OCI-LY7 (cell line): ENCODE measurements around the gene DMRTB1. TPM values are rescaled to one million over a fixed set of nuclear protein-coding genes. Genes with fewer than 3 reads are reported as not detected.

Experiments
- BruUV-seq: library from RNA; stranded (reverse); fragments of 400-500 nt; replicated peaks from 2 replicates; lab custom pipeline; 2021; lab: Mats Ljungman, UMichigan
- CTCF ChIA-PET: fragments of 300-600 bp; sonication (Branson Sonifier 250); formaldehyde crosslinking; loops from one replicate; lab custom pipeline; 2022; ENCODE audit warnings: antibody characterized with exemption; ENCODE audit not compliant: unreplicated experiment; lab: Charles Lee
- POLR2A ChIA-PET: fragments of 300-600 bp; sonication (Branson Sonifier 250); formaldehyde crosslinking; loops from one replicate; lab custom pipeline; 2022; ENCODE audit warnings: antibody characterized with exemption; lab: Charles Lee
- DNase-seq: peaks from one replicate; pipeline ENCODE4 v3.0.0-alpha.2; 2015; ENCODE audit warnings: low spot score
- H2AFZ ChIP-seq: fragments of 200-600 bp; sonication (generic), shearing (Covaris generic); 2 replicates; pipeline ENCODE4 v1.6.1; 2014; ENCODE audit warnings: mild to moderate bottlenecking, antibody characterized with exemption, low read length, moderate library complexity
- H3K27ac ChIP-seq: fragments of 200-600 bp; sonication (generic); 2 replicates; pipeline ENCODE4 v1.5.1; 2014; ENCODE audit warnings: mixed run types, low read depth, mild to moderate bottlenecking, moderate library complexity, low read length, inconsistent platforms; ENCODE audit not compliant: poor library complexity, severe bottlenecking
- H3K36me3 ChIP-seq: fragments of 200-600 bp; sonication (generic); 2 replicates; pipeline ENCODE4 v1.6.1; 2014; ENCODE audit warnings: mild to moderate bottlenecking, antibody characterized with exemption, low read length, moderate library complexity, mixed read lengths; ENCODE audit not compliant: insufficient read depth
- H3K4me1 ChIP-seq: fragments of 200-600 bp; sonication (generic); 2 replicates; pipeline ENCODE4 v1.5.1; 2014; ENCODE audit warnings: mild to moderate bottlenecking, low read length; ENCODE audit not compliant: insufficient read depth, poor library complexity, severe bottlenecking
- H3K4me2 ChIP-seq: fragments of 200-600 bp; sonication (generic); 2 replicates; pipeline ENCODE4 v1.6.1; 2014; ENCODE audit warnings: mild to moderate bottlenecking, low read length
- H3K4me3 ChIP-seq: fragments of 200-600 bp; sonication (generic); 2 replicates; pipeline ENCODE4 v1.5.1; 2014; ENCODE audit warnings: mild to moderate bottlenecking, low read depth, low read length; ENCODE audit not compliant: poor library complexity, severe bottlenecking
- H3K79me2 ChIP-seq: fragments of 200-600 bp; sonication (generic); 2 replicates; pipeline ENCODE4 v1.6.1; 2016; ENCODE audit warnings: low read depth, mild to moderate bottlenecking, low read length, moderate library complexity, mixed read lengths; ENCODE audit not compliant: insufficient read depth
- H3K9me2 ChIP-seq: fragments of 200-600 bp; sonication (generic); 2 replicates; pipeline ENCODE4 v1.6.1; 2016; ENCODE audit warnings: mild to moderate bottlenecking, low read length, mixed read lengths; ENCODE audit not compliant: insufficient read depth
- H3K9me3 ChIP-seq: fragments of 200-600 bp; sonication (generic); 2 replicates; pipeline ENCODE4 v1.6.1; 2014; ENCODE audit warnings: mild to moderate bottlenecking, mixed run types, low read length, mixed read lengths
- H4K20me1 ChIP-seq: fragments of 200-600 bp; sonication (generic); 2 replicates; pipeline ENCODE4 v1.6.1; 2014; ENCODE audit warnings: mild to moderate bottlenecking, antibody characterized with exemption, low read length, moderate library complexity, mixed read lengths; ENCODE audit not compliant: insufficient read depth
- CTCF ChIP-seq: fragments of 200-600 bp; sonication (generic); conservative IDR thresholded peaks from 2 replicates; pipeline ENCODE4 v1.5.1; 2014; ENCODE audit warnings: mild to moderate bottlenecking, antibody characterized with exemption, low read length, moderate library complexity, mixed read lengths
- EZH2phosphoT487 ChIP-seq: fragments of 200-600 bp; sonication (generic); IDR thresholded peaks from 2 replicates; pipeline ENCODE4 v1.6.1; 2018; ENCODE audit warnings: low read depth, borderline replicate concordance, mild to moderate bottlenecking, mixed run types, antibody characterized with exemption, low read length, moderate library complexity, mixed read lengths
- intact Hi-C: fragments of 100-400 bp; cut with micrococcal nuclease; formaldehyde crosslinking; loops from one replicate; pipeline ENCODE4 v1.10.0; 2022; ENCODE audit not compliant: unreplicated experiment
- total RNA-seq, 2 experiments: library from RNA; depleted of rRNA in 1 of 2; stranded (reverse); fragments of >200 nt in 1 of 2; shearing (Covaris generic) in 1 of 2; gene quantifications; 2 replicates each; pipeline ENCODE4 v1.2.3, GENCODE V29; 2014 to 2022

The DMRTB1 gene
- total RNA-seq, 2 experiments from 2014 or later: not detected

- Histone ChIP-seq H3K4me2 (no peak overlapping the region), H4K20me1 (no peaks in the 10 kb centered on the region), H3K79me2 (no peaks in the 10 kb centered on the region), H3K36me3 (no peaks in the 10 kb centered on the region), H3K9me3 (no peaks in the 10 kb centered on the region), H3K4me3 (no peak overlapping the region), H3K9me2 (no peaks in the 10 kb centered on the region), H2AFZ (no peak overlapping the region), H3K27ac (no peak overlapping the region), H3K4me1 (no peaks in the 10 kb centered on the region)
- no peak for DNase-seq
- ChIA-PET CTCF (no interaction called here), POLR2A (no interaction called here)
- no TSS peak for BruUV-seq
- intact Hi-C loops: no loop called here
- TF ChIP-seq EZH2phosphoT487: no peak
- no peak for TF ChIP-seq CTCF
Observed at GRCh38 chr1:53470155-53470554, 11.0 kb downstream of the DMRTB1 start.

- POLR2A ChIA-PET: no interaction called here
- Histone ChIP-seq H2AFZ (no peak overlapping the region), H3K4me2 (no peak overlapping the region), H3K9me3 (no peaks in the 10 kb centered on the region), H3K36me3 (no peaks in the 10 kb centered on the region), H3K4me1 (no peaks in the 10 kb centered on the region), H3K79me2 (no peaks in the 10 kb centered on the region), H3K4me3 (no peak overlapping the region), H4K20me1 (no peaks in the 10 kb centered on the region), H3K27ac (no peak overlapping the region), H3K9me2 (no peaks in the 10 kb centered on the region)
- intact Hi-C loops: no loop called here
- CTCF ChIA-PET: no interaction called here
- no peak for TF ChIP-seq EZH2phosphoT487
- TF ChIP-seq CTCF: no peak
- no TSS peak for BruUV-seq
- DNase-seq: no peak
Observed at GRCh38 chr1:53470584-53470983, 11.4 kb downstream of the DMRTB1 start.

- ChIA-PET POLR2A (interaction anchor here (0.6 kb wide), 1 partner anchor 485 kb away, joined by 3 read pairs; no protein-coding TSS in a partner anchor), CTCF (no interaction called here)
- Histone ChIP-seq H3K27ac (no peak overlapping the region), H2AFZ (no peak overlapping the region), H3K4me1 (no peaks in the 10 kb centered on the region), H3K9me3 (no peaks in the 10 kb centered on the region), H3K9me2 (no peaks in the 10 kb centered on the region), H4K20me1 (no peaks in the 10 kb centered on the region), H3K4me2 (no peak overlapping the region), H3K36me3 (no peaks in the 10 kb centered on the region), H3K79me2 (no peaks in the 10 kb centered on the region), H3K4me3 (no peak overlapping the region)
- intact Hi-C loops: no loop called here
- no peak for DNase-seq
- no peak for TF ChIP-seq EZH2phosphoT487
- TF ChIP-seq CTCF: no peak
- no TSS peak for BruUV-seq
Observed at GRCh38 chr1:53471000-53471399, 11.8 kb downstream of the DMRTB1 start.
